Right kidney (tissue), 1 donor: Measurements from ENCODE around the gene TMEM132D.

Experiments used
- DNase-seq: peaks from one replicate; pipeline ENCODE4 v3.0.0-alpha.2; 2016

Gene TMEM132D

GRCh38 chr12:129163461-129163860 is 740.4 kb downstream of the TMEM132D start:
- DNase-seq = no peak

GRCh38 chr12:129162805-129163204 is 741.0 kb downstream of the TMEM132D start:
- no peak for DNase-seq

- DNase-seq = no peak
These were observed 742.3 kb downstream of the TMEM132D start for GRCh38 chr12:129161511-129161910.

GRCh38 chr12:129160282-129160681 is 743.5 kb downstream of the TMEM132D start:
- no peak for DNase-seq

- DNase-seq = no peak
These were observed 751.3 kb downstream of the TMEM132D start for GRCh38 chr12:129152351-129153104.

- no peak for DNase-seq
These were observed 753.1 kb downstream of the TMEM132D start for GRCh38 chr12:129150721-129151120.

- DNase-seq = no peak
These were observed 758.4 kb downstream of the TMEM132D start for GRCh38 chr12:129145381-129145780.

GRCh38 chr12:129138776-129139175 is 765.0 kb downstream of the TMEM132D start:
- no peak for DNase-seq

GRCh38 chr12:129136694-129137325 is 767.0 kb downstream of the TMEM132D start:
- no peak for DNase-seq

- no peak for DNase-seq
These were observed 776.1 kb downstream of the TMEM132D start for GRCh38 chr12:129127771-129128170.

GRCh38 chr12:129127211-129127610 is 776.6 kb downstream of the TMEM132D start:
- no peak for DNase-seq

- no peak for DNase-seq
These were observed 784.3 kb downstream of the TMEM132D start for GRCh38 chr12:129119537-129119936.

GRCh38 chr12:129115558-129115957 is 788.3 kb downstream of the TMEM132D start:
- no peak for DNase-seq

- DNase-seq = no peak
These were observed 793.2 kb downstream of the TMEM132D start for GRCh38 chr12:129110575-129110974.

GRCh38 chr12:129109174-129110001 is 794.4 kb downstream of the TMEM132D start:
- DNase-seq = no peak

GRCh38 chr12:129106772-129107171 is 797.1 kb downstream of the TMEM132D start:
- no peak for DNase-seq

- DNase-seq = no peak
These were observed 800.6 kb downstream of the TMEM132D start for GRCh38 chr12:129103231-129103630.

GRCh38 chr12:129102233-129102632 is 801.6 kb downstream of the TMEM132D start:
- no peak for DNase-seq

- no peak for DNase-seq
These were observed 802.0 kb downstream of the TMEM132D start for GRCh38 chr12:129101816-129102215.

GRCh38 chr12:129101404-129101803 is 802.4 kb downstream of the TMEM132D start:
- DNase-seq = no peak

- DNase-seq = no peak
These were observed 806.4 kb downstream of the TMEM132D start for GRCh38 chr12:129097451-129097850.

GRCh38 chr12:129096968-129097367 is 806.9 kb downstream of the TMEM132D start:
- DNase-seq = no peak

- DNase-seq = no peak
These were observed 807.6 kb downstream of the TMEM132D start for GRCh38 chr12:129096184-129096583.
